Stimulated activated CD8-positive, alpha-beta memory T cell treated with anti-CD3 and anti-CD28 coated beads, Interleukin-4, amount 100 ng/mL, for 4 hours (primary cell): ENCODE measurements around the gene SPPL3.

Experiments
- DNase-seq, 2 donors: peaks; one replicate each; pipeline ENCODE4 v3.0.0-alpha.2; 2020; ENCODE audit warnings: low read depth in 2 of 2, low spot score in 1 of 2

The SPPL3 gene

GRCh38 chr12:120879102-120879501 is 25.1 kb downstream of the SPPL3 start:
- DNase-seq, result no peak

DNA sequence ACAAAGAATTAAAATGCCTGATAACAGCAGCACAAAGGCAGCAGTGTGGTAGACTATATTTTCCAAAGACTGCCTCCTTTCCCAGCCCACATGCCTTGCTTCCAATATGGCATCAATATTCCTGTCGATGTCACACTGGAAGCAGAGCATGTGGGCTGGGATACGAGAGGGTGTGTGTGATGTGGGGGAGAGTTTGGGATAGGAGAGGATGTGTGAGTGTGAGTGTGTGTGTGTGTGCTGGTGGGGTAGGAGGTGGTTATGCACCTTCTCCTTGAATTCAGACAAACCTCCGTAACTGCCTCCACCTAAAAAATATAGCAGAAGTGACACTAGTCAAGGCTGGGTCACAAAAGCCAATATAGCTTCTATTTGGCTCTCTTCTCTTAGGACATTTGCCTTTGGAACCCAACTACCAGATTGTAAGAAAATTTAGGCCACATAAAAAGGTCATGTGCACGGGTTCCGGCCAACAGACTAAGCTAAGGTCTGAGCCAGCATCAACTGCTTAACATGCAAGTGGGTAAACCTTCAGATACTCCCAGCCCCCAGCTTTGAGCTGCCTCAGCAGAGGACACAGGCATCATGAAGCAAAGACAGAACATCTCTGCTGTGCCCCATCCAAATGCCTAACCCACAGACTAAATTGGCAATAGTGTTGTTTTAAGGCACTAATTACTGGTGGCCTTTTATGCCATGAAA is 29.5 kb downstream of the SPPL3 start:
- DNase-seq, result no peak

DNA sequence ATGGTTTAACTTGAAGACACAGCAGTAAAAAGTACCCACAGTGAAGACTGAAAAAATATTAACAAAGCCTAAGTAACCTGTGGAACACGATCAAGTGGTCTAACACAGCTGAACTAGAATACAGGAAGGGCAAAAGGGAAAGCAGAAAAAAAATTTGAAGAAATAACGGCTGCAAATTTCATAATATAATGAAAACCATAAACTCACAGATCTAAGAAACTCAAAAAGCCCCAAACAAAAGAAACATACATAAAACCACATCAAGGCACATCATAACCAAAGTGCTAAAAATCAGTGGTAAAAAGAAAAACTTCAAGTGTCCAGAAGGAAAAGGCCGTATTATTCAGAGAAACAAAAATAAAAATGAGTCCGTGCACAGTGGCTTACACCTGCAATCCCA is 30.9 kb downstream of the SPPL3 start:
- no peak for DNase-seq

- DNase-seq, result no peak
These were observed 31.7 kb downstream of the SPPL3 start for GRCh38 chr12:120872487-120872886.

DNA sequence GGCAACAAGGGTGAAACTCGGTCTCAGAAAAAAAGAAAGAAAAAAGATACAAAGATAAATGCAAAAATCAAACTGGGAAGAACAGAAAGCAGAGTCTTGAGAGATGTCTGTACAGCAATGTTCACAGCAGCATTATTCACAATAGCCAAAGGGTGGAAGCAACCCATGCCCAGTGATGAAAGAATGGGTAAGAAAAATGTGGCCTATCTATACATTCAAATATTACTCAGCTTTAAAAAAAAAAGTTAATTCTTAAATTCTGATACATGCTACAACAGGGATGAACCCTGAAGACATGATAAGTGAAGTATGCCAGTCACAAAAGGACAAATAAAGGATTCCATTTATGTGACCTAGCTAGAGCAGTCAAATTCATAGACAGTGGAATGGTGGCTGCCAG is 33.7 kb downstream of the SPPL3 start:
- DNase-seq, result no peak

- no peak for DNase-seq
These were observed 34.8 kb downstream of the SPPL3 start for GRCh38 chr12:120869376-120869775.

DNA sequence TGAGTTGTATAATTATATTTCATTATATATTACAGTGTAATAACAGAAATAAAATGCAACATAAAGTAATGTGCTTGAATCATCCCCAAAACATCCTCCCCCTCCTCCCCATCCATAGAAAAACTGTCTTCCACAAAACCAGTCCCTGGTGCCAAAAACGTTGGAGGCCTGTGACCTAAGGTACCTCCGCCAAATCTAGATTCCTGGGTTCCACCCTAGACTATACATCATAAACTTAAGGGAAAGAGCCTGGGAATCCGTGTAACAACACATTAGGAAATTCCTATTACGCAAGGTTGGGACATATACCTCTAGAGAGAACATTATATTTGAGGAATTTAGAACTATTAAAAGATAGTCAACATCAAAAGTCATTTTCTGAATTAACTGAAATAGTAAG is 38.0 kb downstream of the SPPL3 start:
- no peak for DNase-seq

GRCh38 chr12:120865098-120865497 is 39.1 kb downstream of the SPPL3 start:
- no peak for DNase-seq

GRCh38 chr12:120862664-120863063 is 41.5 kb downstream of the SPPL3 start:
- DNase-seq, result no peak

- no peak for DNase-seq
These were observed 42.9 kb downstream of the SPPL3 start for GRCh38 chr12:120861074-120861795.

DNA sequence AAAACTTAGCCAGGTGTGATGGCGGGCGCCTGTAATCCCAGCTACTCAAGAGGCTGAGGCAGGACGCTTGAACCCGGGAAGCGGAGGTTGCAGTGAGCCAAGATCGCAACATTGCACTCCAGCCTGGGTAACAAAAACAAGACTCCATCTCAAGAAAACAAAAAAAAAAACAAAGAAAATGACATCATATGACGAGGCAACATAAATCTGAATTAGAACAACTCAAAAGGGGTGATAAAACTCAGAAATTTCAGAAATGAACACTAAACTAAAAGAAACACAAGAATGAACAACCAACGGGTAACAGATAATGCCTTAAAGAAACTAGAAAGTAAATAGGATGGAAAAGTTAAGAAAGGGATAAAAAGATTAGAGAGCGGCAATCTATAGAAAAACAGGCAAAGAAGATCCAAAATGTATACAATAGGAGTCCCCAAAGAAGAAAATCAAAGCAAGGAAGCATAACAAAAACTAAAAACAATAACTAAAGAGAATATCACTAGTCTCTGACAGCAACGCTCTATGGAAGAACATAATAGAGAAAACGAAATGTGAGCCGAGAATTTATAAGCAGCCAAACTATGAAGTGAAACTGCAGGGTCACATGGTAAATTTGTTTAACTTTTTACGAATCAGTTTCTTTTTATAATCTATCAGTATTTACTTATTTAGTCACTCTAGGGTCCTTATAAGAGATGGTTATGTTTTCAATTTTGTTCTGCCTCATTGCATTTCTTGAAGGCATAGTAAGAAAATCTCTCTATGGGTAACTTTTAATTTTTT is 45.7 kb downstream of the SPPL3 start:
- no peak for DNase-seq

- DNase-seq, result no peak
These were observed 47.2 kb downstream of the SPPL3 start for GRCh38 chr12:120856980-120857379.

- no peak for DNase-seq
These were observed 48.2 kb downstream of the SPPL3 start for GRCh38 chr12:120855823-120856588.

GRCh38 chr12:120854804-120855203 is 49.4 kb downstream of the SPPL3 start:
- DNase-seq, result no peak

GRCh38 chr12:120853188-120853587 is 51.0 kb downstream of the SPPL3 start:
- DNase-seq, result no peak

GRCh38 chr12:120851944-120852343 is 52.2 kb downstream of the SPPL3 start:
- DNase-seq, result no peak

DNA sequence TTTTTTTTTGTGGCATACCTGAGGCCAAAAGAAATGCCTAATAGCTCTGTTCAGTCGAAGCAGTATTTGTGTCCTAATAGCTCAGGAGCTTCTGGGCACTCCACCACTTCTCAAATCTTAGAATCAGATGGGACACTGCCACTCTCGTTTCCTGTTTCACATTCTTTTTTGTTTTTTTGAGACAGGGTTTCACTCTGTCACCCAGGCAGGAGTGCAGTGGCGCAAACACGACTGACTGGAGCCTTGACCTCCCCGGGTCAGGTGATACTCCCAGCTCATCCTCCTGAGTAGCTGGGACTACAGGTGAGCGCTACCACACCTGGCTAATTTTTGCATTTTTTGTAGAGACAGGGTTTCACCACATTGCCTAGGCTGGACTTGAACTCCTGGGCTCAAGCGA is 52.7 kb downstream of the SPPL3 start:
- no peak for DNase-seq

- DNase-seq, result no peak
These were observed 54.4 kb downstream of the SPPL3 start for GRCh38 chr12:120849765-120850164.

DNA sequence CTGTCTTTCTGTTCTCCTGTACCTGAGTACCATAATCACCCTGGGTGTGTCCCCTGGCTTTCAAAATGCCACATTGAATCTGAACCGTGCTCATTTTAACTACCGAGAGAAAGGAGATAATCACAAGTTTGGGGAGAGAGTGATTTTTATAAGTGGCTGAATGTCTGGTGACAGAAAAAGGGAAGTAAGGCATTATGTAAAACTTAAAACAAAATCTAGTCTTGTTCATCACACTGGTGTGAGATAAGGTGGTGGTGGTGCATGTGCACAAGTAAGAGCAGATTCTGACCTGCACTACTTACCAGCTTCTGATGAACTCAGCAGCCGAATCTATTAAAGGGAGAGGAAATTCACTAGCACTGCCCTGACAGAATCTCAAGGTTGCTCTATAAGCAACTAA is 56.3 kb downstream of the SPPL3 start:
- no peak for DNase-seq

- no peak for DNase-seq
These were observed 56.8 kb downstream of the SPPL3 start for GRCh38 chr12:120847392-120847791.

DNA sequence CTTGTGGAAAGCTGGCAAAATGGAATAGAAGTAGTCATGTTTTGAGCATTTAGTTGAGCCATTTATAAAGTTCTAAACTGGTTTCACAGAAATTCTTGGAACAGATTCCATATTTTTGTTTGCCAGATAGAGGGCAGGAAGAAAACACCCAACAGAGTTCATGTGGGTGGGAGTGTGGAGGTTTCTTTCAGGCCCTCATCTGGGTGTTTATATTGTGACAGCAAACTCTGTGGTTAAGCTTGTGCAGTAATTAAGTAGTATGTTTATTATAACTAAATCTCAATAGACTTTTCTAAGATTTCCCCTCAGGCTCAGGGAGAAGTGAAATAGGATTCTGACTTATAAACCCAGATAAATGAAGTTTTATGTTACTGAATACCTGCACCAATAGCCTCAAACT is 57.4 kb downstream of the SPPL3 start:
- no peak for DNase-seq
